ENCODE measurements around the gene SAPCD1. TPM values are rescaled to one million over a fixed set of nuclear protein-coding genes. Genes with fewer than 3 reads are reported as not detected.
"Not testable (repeated sequence)": the region's sequence is repeated elsewhere in the genome, so short reads cannot be mapped to it uniquely, and the experiment has no call there.

SAPCD1 gene
- total RNA-seq, 1 experiment from 2014 or later, result not detected

GRCh38 chr6:31779908-31780307 is 17.5 kb downstream of the SAPCD1 start:
- no peak for DNase-seq
- Histone ChIP-seq H3K27me3 (no peaks in the 10 kb centered on the region), H3K4me3 (no peak overlapping the region), H3K36me3 (peaks cover 3% of the 10 kb centered on the region), H3K9me3 (no peaks in the 10 kb centered on the region)

- Histone ChIP-seq H3K36me3 (peaks cover 10% of the 10 kb centered on the region), H3K27me3 (no peaks in the 10 kb centered on the region), H3K9me3 (no peaks in the 10 kb centered on the region), H3K4me3 (no peak overlapping the region)
- DNase-seq, result no peak
These were observed 18.2 kb downstream of the SAPCD1 start for GRCh38 chr6:31780507-31781243.

- Histone ChIP-seq H3K9me3 (no peaks in the 10 kb centered on the region), H3K27me3 (no peaks in the 10 kb centered on the region), H3K36me3 (peaks cover 13% of the 10 kb centered on the region), H3K4me3 (no peak overlapping the region)
- no peak for DNase-seq
These were observed 19.0 kb downstream of the SAPCD1 start for GRCh38 chr6:31781244-31782125.

- Histone ChIP-seq H3K4me3 (no peak overlapping the region), H3K36me3 (peaks cover 13% of the 10 kb centered on the region), H3K27me3 (no peaks in the 10 kb centered on the region), H3K9me3 (no peaks in the 10 kb centered on the region)
- no peak for DNase-seq
These were observed 19.8 kb downstream of the SAPCD1 start for GRCh38 chr6:31782126-31782855.

GRCh38 chr6:31784098-31784925 is 21.9 kb downstream of the SAPCD1 start:
- H3K9me3 ChIP-seq, result no peaks in the 10 kb centered on the region
- H3K27me3 ChIP-seq, result no peaks in the 10 kb centered on the region
- DNase-seq, result no peak
- H3K4me3 ChIP-seq, result no peak overlapping the region
- peaks cover 13% of the 10 kb centered on the region for H3K36me3 ChIP-seq

GRCh38 chr6:31785475-31785874 is 23.0 kb downstream of the SAPCD1 start:
- Histone ChIP-seq H3K4me3 (no peak overlapping the region), H3K36me3 (peaks cover 10% of the 10 kb centered on the region), H3K9me3 (no peaks in the 10 kb centered on the region), H3K27me3 (no peaks in the 10 kb centered on the region)
- no peak for DNase-seq

GRCh38 chr6:31791324-31792089 is 29.1 kb downstream of the SAPCD1 start:
- H3K9me3 ChIP-seq, result no peaks in the 10 kb centered on the region
- no peaks in the 10 kb centered on the region for H3K27me3 ChIP-seq
- peaks cover 8% of the 10 kb centered on the region for H3K36me3 ChIP-seq
- H3K4me3 ChIP-seq, result no peak overlapping the region
- DNase-seq, result peak; percentile 30

GRCh38 chr6:31792090-31792374 is 29.6 kb downstream of the SAPCD1 start:
- Histone ChIP-seq H3K27me3 (no peaks in the 10 kb centered on the region), H3K36me3 (peaks cover 8% of the 10 kb centered on the region), H3K9me3 (no peaks in the 10 kb centered on the region), H3K4me3 (no peak overlapping the region)
- no peak for DNase-seq

- Histone ChIP-seq H3K27me3 (no peaks in the 10 kb centered on the region), H3K9me3 (no peaks in the 10 kb centered on the region), H3K4me3 (no peak overlapping the region), H3K36me3 (peaks cover 8% of the 10 kb centered on the region)
- DNase-seq, result no peak
These were observed 30.3 kb downstream of the SAPCD1 start for GRCh38 chr6:31792761-31793171.

GRCh38 chr6:31793927-31794245 is 31.4 kb downstream of the SAPCD1 start:
- not testable (repeated sequence) for DNase-seq, H3K36me3 ChIP-seq, H3K9me3 ChIP-seq, H3K27me3 ChIP-seq
- H3K4me3 ChIP-seq, result peak overlapping the region; percentile 85

GRCh38 chr6:31794294-31794865 is 31.9 kb downstream of the SAPCD1 start:
- no peaks in the 10 kb centered on the region for H3K27me3 ChIP-seq
- no peak for DNase-seq
- H3K36me3 ChIP-seq, result peaks cover 8% of the 10 kb centered on the region
- H3K4me3 ChIP-seq, result peak overlapping the region; percentile 85
- H3K9me3 ChIP-seq, result no peaks in the 10 kb centered on the region

GRCh38 chr6:31794866-31795615 is 32.6 kb downstream of the SAPCD1 start:
- Histone ChIP-seq H3K4me3 (peak overlapping the region; percentile 85), H3K36me3 (peaks cover 8% of the 10 kb centered on the region), H3K9me3 (no peaks in the 10 kb centered on the region), H3K27me3 (no peaks in the 10 kb centered on the region)
- no peak for DNase-seq

- Histone ChIP-seq H3K27me3 (no peaks in the 10 kb centered on the region), H3K36me3 (peaks cover 6% of the 10 kb centered on the region), H3K4me3 (peak within 1 kb of the TSS; percentile 85), H3K9me3 (no peaks in the 10 kb centered on the region)
- peak; percentile 90 for DNase-seq
These were observed 33.3 kb downstream of the SAPCD1 start, which contains the start of gene VARS1 for GRCh38 chr6:31795616-31796298. TSS of gene VARS1 (minus strand) at chr6:31795752. CDS start at chr6:31795217, 535 bp downstream.

- H3K36me3 ChIP-seq, result no peaks in the 10 kb centered on the region; the same call in 1 of the 2 replicates
- H3K27me3 ChIP-seq, result no peaks in the 10 kb centered on the region
- no peaks in the 10 kb centered on the region for H3K9me3 ChIP-seq
- no peak overlapping the region for H3K4me3 ChIP-seq
- no peak for DNase-seq
These were observed 34.5 kb downstream of the SAPCD1 start for GRCh38 chr6:31796993-31797385.

All from MG63 (cell line).